Mesenchymal stem cell (in vitro differentiated cells and primary cell): ENCODE measurements around the gene INPP5A.

Experiments used
- DNase-seq: peaks from one replicate; pipeline ENCODE4 v3.0.0-alpha.2; 2013
- H2AFZ ChIP-seq: one replicate; pipeline ENCODE4 v1.6.1; 2013; ENCODE audit warnings: low read depth, mild to moderate bottlenecking, control low read depth, inconsistent platforms, low read length, moderate library complexity
- H2AK5ac ChIP-seq: 2 replicates; pipeline ENCODE4 v1.6.1; 2013; ENCODE audit warnings: low read length, moderate library complexity, mild to moderate bottlenecking, inconsistent platforms; ENCODE audit not compliant: severe bottlenecking
- H2BK120ac ChIP-seq: one replicate; pipeline ENCODE4 v1.6.1; 2013; ENCODE audit warnings: low read depth, mild to moderate bottlenecking, inconsistent platforms, low read length, moderate library complexity
- H2BK12ac ChIP-seq, 2 experiments: one replicate each; pipeline ENCODE4 v1.6.1; 2013; ENCODE audit warnings: inconsistent platforms in 2 of 2, low read length in 2 of 2, mild to moderate bottlenecking in 2 of 2, moderate library complexity in 2 of 2, control low read depth in 1 of 2
- H2BK15ac ChIP-seq: one replicate; pipeline ENCODE4 v1.6.1; 2013; ENCODE audit warnings: mild to moderate bottlenecking, low read depth, inconsistent platforms; ENCODE audit not compliant: poor library complexity, severe bottlenecking
- H2BK5ac ChIP-seq: 2 replicates; pipeline ENCODE4 v1.6.1; 2013; ENCODE audit warnings: low read depth, mild to moderate bottlenecking, low read length, control low read depth, inconsistent platforms; ENCODE audit not compliant: poor library complexity, severe bottlenecking
- H3K14ac ChIP-seq, 2 experiments: one replicate each; pipeline ENCODE4 v1.6.1; 2013; ENCODE audit warnings: inconsistent platforms in 2 of 2, low read length in 2 of 2, control low read depth in 1 of 2, mild to moderate bottlenecking in 1 of 2, moderate library complexity in 1 of 2
- H3K18ac ChIP-seq, 2 experiments: one replicate each; pipeline ENCODE4 v1.6.1; 2013; ENCODE audit warnings: inconsistent platforms in 2 of 2, low read length in 2 of 2, control low read depth in 1 of 2, low read depth in 1 of 2, mild to moderate bottlenecking in 1 of 2
- H3K23ac ChIP-seq, 2 experiments: one replicate each; pipeline ENCODE4 v1.6.1; 2013; ENCODE audit warnings: inconsistent platforms in 2 of 2, low read length in 2 of 2, mild to moderate bottlenecking in 2 of 2, moderate library complexity in 2 of 2, control low read depth in 1 of 2
- H3K27ac ChIP-seq: 2 replicates; pipeline ENCODE4 v1.5.1; 2013; ENCODE audit warnings: mild to moderate bottlenecking, moderate library complexity, low read length, control low read depth, inconsistent platforms; ENCODE audit not compliant: poor library complexity, severe bottlenecking
- H3K27me3 ChIP-seq, 2 experiments: 2 replicates each; pipeline versions ENCODE4 v1.6.1 to v1.7.0; 2013; ENCODE audit warnings: low read length in 2 of 2, mild to moderate bottlenecking in 2 of 2, moderate library complexity in 2 of 2, control low read depth in 1 of 2, inconsistent platforms in 1 of 2; ENCODE audit not compliant: control insufficient read depth in 1 of 2, insufficient read depth in 1 of 2
- H3K36me3 ChIP-seq, 2 experiments: 2 replicates each; pipeline versions ENCODE4 v1.6.1 to v1.7.0; 2013; ENCODE audit warnings: low read length in 2 of 2, control low read depth in 1 of 2, inconsistent platforms in 1 of 2, low read depth in 1 of 2, mild to moderate bottlenecking in 1 of 2; ENCODE audit not compliant: insufficient read depth in 2 of 2, control insufficient read depth in 1 of 2
- H3K4ac ChIP-seq, 2 experiments: one replicate each; pipeline ENCODE4 v1.6.1; 2013; ENCODE audit warnings: inconsistent platforms in 2 of 2, low read length in 2 of 2, mild to moderate bottlenecking in 2 of 2, moderate library complexity in 2 of 2, control low read depth in 1 of 2, low read depth in 1 of 2
- H3K4me1 ChIP-seq: 2 replicates; pipeline ENCODE4 v1.6.1; 2013; ENCODE audit warnings: low read depth, low read length, control low read depth; ENCODE audit not compliant: control insufficient read depth, insufficient read depth
- H3K4me2 ChIP-seq: 2 replicates; pipeline ENCODE4 v1.6.1; 2013; ENCODE audit warnings: low read length, mild to moderate bottlenecking, inconsistent platforms; ENCODE audit not compliant: poor library complexity, severe bottlenecking
- H3K4me3 ChIP-seq, 2 experiments: 2 replicates each; pipeline versions ENCODE4 v1.5.1 to v1.7.0; 2013; ENCODE audit warnings: low read length in 2 of 2, mild to moderate bottlenecking in 2 of 2, control low read depth in 1 of 2, low read depth in 1 of 2; ENCODE audit not compliant: insufficient read depth in 1 of 2
- H3K79me1 ChIP-seq: replicated peaks from 2 replicates; pipeline ENCODE4 v1.6.1; 2013; ENCODE audit warnings: mild to moderate bottlenecking, control low read depth, low read length, inconsistent platforms; ENCODE audit not compliant: poor library complexity, severe bottlenecking
- H3K9ac ChIP-seq: 2 replicates; pipeline ENCODE4 v1.7.0; 2013; ENCODE audit warnings: mild to moderate bottlenecking, low read length, moderate library complexity
- H3K9me3 ChIP-seq: 2 replicates; pipeline ENCODE4 v1.7.0; 2013; ENCODE audit warnings: mild to moderate bottlenecking, low read length; ENCODE audit not compliant: control insufficient read depth
- H4K8ac ChIP-seq: one replicate; pipeline ENCODE4 v1.6.1; 2013; ENCODE audit warnings: inconsistent platforms, mild to moderate bottlenecking, low read length, moderate library complexity
- H4K91ac ChIP-seq: one replicate; pipeline ENCODE4 v1.6.1; 2013; ENCODE audit warnings: mild to moderate bottlenecking, low read length, inconsistent platforms
- WGBS: methylation state at CpG from one replicate; pipeline ENCODE4 v1.1.7; 2013; ENCODE audit warnings: mixed read lengths; 5-methylcytosine and 5-hydroxymethylcytosine counted together

The INPP5A gene

DNA sequence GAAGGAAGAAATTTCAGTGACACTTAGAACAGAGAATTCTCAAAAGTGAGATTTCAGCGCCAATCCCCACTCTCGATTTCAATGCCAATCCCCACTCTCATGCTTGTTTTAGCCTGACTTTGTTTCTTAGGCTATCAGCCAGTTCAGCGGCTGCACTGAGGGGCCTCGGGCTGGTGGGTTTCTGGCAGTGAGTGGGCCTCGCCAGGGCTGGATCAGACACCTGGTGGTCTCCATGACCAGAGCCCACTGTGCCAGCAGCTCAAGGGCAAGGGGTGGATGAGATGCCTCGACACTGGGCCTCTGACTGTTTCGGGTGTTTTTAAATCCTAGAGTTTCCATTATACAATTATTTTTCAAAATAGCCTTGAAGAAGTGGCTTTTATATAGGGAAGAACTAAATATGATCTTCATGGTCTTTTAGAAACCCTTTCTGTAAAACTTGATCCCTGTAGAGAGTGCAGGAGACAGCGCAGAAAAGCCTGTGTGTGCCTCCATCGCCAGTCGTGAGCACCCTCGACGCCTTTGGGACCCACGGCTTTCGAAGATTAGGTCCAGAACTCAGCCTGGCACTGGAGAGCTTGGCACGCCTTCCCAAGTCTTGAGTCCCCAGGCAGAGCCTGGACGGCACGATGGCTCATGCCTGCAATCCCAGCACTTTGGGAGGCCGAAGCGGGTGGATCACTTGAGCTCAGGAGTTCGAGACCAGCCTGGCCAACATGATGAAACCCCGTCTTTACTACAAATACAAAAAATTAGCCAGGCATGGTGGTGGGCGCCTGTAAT lies 76.2 kb downstream of the INPP5A start:
- Histone ChIP-seq H3K36me3 (peaks cover 0 to 32% of the 10 kb centered on the region in 2 experiments), H4K8ac (no peak overlapping the region), H3K9me3 (no peaks in the 10 kb centered on the region), H4K91ac (no peak overlapping the region), H3K27me3 (no peaks in the 10 kb centered on the region), H3K79me1 (peaks cover 29% of the 10 kb centered on the region), H3K18ac (no peak overlapping the region), H3K4me3 (no peak overlapping the region), H3K14ac (no peak overlapping the region), H2BK5ac (no peak overlapping the region), H2AK5ac (no peak overlapping the region), H2AFZ (no peak overlapping the region), H3K4ac (no peak overlapping the region), H3K9ac (no peak overlapping the region), H2BK120ac (no peak overlapping the region), H3K23ac (no peak overlapping the region), H3K27ac (no peak overlapping the region), H2BK15ac (no peak overlapping the region), H2BK12ac (no peak overlapping the region), H3K4me2 (no peak overlapping the region), H3K4me1 (peaks cover 14% of the 10 kb centered on the region)
- DNase-seq: no peak
- WGBS: 98% methylated on average over 20 of the region's 22 CpGs

DNA sequence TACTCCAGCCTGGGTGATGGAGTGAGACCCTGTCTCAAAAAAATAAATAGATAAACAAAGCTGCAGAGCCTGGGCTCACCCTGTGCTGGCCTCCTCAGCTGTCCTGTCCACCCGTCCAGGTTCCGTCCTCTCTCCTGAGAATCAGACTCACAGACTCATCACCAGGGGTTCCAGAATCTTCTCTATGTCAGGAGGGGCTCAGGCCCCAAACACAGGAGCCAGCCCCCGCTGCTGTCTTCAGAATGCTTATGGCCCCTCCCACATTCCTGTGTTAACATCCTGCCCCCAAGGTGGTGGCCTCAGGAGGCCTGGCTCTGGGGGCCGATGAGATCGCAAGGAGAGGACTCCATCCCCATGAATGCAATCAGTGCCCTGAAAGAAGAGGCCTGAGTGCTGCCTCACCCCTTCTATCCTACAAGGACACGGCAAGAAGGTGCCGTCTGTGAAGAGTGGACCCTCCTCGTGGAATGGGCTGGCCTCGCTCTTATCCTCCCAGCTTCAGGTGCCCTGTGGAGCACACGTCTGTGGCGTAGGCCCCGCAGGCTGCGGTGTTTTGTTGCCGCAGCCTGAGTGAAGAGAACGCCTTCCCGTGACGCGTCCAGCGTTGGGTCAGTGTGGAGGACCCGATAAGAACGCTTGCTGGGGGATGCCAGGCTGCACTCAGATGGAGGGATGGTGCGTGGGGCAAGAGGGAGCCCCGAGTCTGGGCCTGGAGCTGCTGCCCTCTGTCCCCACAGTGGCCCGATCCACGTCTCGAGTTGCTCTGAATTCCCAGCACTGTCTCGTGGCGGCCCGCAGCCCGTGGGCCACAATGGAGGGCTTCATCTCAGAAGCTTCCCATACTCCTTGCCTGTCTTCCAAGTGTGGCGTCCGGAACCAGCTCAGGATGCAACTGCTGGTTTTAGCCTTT lies 77.1 kb downstream of the INPP5A start:
- Histone ChIP-seq H2BK5ac (no peak overlapping the region), H3K14ac (no peak overlapping the region), H2BK120ac (no peak overlapping the region), H3K27ac (no peak overlapping the region), H3K9ac (no peak overlapping the region), H3K4ac (no peak overlapping the region), H2BK15ac (no peak overlapping the region), H4K8ac (no peak overlapping the region), H2AFZ (no peak overlapping the region), H3K4me3 (no peak overlapping the region), H3K27me3 (no peaks in the 10 kb centered on the region), H3K79me1 (peaks cover 24% of the 10 kb centered on the region), H3K4me1 (peaks cover 14% of the 10 kb centered on the region), H4K91ac (no peak overlapping the region), H3K4me2 (no peak overlapping the region), H2AK5ac (no peak overlapping the region), H3K36me3 (peaks cover 0 to 27% of the 10 kb centered on the region in 2 experiments), H2BK12ac (no peak overlapping the region), H3K9me3 (no peaks in the 10 kb centered on the region), H3K23ac (no peak overlapping the region), H3K18ac (no peak overlapping the region)
- no peak for DNase-seq
- 94% methylated on average over 32 of the region's 32 CpGs for WGBS

DNA sequence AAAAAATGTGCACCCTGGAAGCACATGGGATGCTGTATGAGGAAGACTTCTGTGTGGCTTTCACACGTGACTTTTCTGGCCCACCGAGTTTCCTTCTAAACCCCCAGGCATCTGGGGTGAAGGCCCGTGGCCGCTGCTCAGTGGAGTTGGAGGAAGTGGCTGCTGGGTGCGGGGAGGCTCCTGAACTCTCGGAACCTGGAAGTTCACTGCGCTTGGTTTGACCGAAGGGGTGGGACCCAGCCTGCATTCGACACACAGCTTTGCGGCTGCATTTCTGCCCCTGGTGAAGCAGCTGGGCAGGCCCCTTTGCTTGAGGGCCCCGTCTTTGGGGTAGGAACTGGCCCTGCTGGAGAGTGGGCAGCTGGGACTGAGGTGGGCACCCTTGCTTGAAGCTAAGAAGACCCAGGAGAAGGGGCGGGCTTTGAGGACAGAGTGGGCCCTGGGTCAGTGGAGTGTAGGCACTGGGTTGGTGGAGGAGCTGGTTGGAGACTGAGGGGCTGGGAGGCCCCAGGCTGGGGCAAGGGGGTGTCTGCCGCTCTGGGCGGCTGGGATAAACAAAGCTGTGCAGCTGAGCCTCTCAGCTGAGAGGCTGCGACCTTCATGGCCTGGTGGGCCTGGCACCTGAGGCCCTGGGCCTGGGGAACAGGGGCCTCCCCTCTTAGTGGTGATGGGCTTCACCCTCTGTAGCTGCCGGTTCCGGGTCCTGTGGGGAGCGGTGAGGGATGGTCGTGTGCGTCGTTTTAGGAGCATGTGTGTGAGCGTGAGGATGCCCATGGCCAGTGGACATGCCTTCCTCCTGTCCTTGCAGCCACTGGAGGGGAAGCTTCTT lies 78.0 kb downstream of the INPP5A start:
- H2BK15ac ChIP-seq: no peak overlapping the region
- H3K27ac ChIP-seq: no peak overlapping the region
- no peak for DNase-seq
- 96% methylated on average over 22 of the region's 22 CpGs for WGBS
- H3K4me2 ChIP-seq: no peak overlapping the region
- no peak overlapping the region for H3K23ac ChIP-seq
- peaks cover 5% of the 10 kb centered on the region for H3K9me3 ChIP-seq
- no peak overlapping the region for H3K18ac ChIP-seq
- no peak overlapping the region for H2AFZ ChIP-seq
- H4K91ac ChIP-seq: peak overlapping the region; percentile 0
- H2BK5ac ChIP-seq: no peak overlapping the region
- H3K4me3 ChIP-seq: no peak overlapping the region
- H3K14ac ChIP-seq: no peak overlapping the region
- H3K4me1 ChIP-seq: peaks cover 14% of the 10 kb centered on the region
- H2AK5ac ChIP-seq: no peak overlapping the region
- H2BK120ac ChIP-seq: no peak overlapping the region
- no peak overlapping the region for H3K4ac ChIP-seq
- H3K36me3 ChIP-seq: peaks cover 0 to 25% of the 10 kb centered on the region in 2 experiments
- H4K8ac ChIP-seq: no peak overlapping the region
- no peaks in the 10 kb centered on the region for H3K27me3 ChIP-seq
- H2BK12ac ChIP-seq: no peak overlapping the region
- H3K9ac ChIP-seq: no peak overlapping the region
- peaks cover 21% of the 10 kb centered on the region for H3K79me1 ChIP-seq
